IMR-90 (cell line): ENCODE data around the gene EXOC2. TPM values are rescaled to one million over a fixed set of nuclear protein-coding genes. Genes with fewer than 3 reads are reported as not detected.

Source experiments
- ATAC-seq: fragments of 200-7000 bp; cut with Tn5 transposase; 2 replicates; pipeline ENCODE4 v1.9.1; 2020; ENCODE audit warnings: low read depth, mild to moderate bottlenecking, moderate library complexity
- BruUV-seq: library from RNA; stranded (reverse); fragments of 400-500 nt; replicated peaks from 2 replicates; lab custom pipeline; 2021; lab: Mats Ljungman, UMichigan
- CTCF ChIA-PET: fragments of 300-600 bp; formaldehyde crosslinking; extraction: SDS; loops from one replicate; lab custom pipeline; 2021; ENCODE audit warnings: antibody characterized with exemption; lab: Yijun Ruan, JAX
- POLR2A ChIA-PET: fragments of 300-600 bp; sonication (Branson Sonifier 250); formaldehyde crosslinking; loops from one replicate; lab custom pipeline; 2022; ENCODE audit warnings: antibody characterized with exemption; ENCODE audit not compliant: unreplicated experiment; lab: Charles Lee
- DNase-seq: peaks from one replicate; pipeline ENCODE4 v3.0.0; 2013
- H2AFZ ChIP-seq: replicated peaks from 2 replicates; pipeline ENCODE3; 2013; ENCODE audit warnings: low read length, mild to moderate bottlenecking; ENCODE audit not compliant: poor library complexity
- H2AK5ac ChIP-seq: 2 replicates; pipeline ENCODE4 v1.6.1; 2013; ENCODE audit warnings: low read depth, low read length, inconsistent platforms
- H2AK9ac ChIP-seq: replicated peaks from 2 replicates; pipeline ENCODE3; 2013; ENCODE audit warnings: mild to moderate bottlenecking, low read depth, low read length, moderate library complexity; ENCODE audit not compliant: poor library complexity
- H2BK120ac ChIP-seq: 2 replicates; pipeline ENCODE4 v1.6.1; 2013; ENCODE audit warnings: low read depth, low read length, inconsistent platforms
- H2BK15ac ChIP-seq: 3 replicates; pipeline ENCODE4 v1.6.1; 2013; ENCODE audit warnings: low read depth, low read length, inconsistent platforms
- H2BK20ac ChIP-seq: 2 replicates; pipeline ENCODE4 v1.6.1; 2013; ENCODE audit warnings: low read depth, mild to moderate bottlenecking, inconsistent platforms, low read length, moderate library complexity
- H2BK5ac ChIP-seq: 2 replicates; pipeline ENCODE4 v1.6.1; 2013; ENCODE audit warnings: mild to moderate bottlenecking, low read depth, low read length, inconsistent platforms; ENCODE audit not compliant: poor library complexity, severe bottlenecking
- H3K14ac ChIP-seq: replicated peaks from 2 replicates; pipeline ENCODE4 v1.6.1; 2013; ENCODE audit warnings: low read depth, low read length, inconsistent platforms
- H3K18ac ChIP-seq: 2 replicates; pipeline ENCODE4 v1.6.1; 2013; ENCODE audit warnings: low read depth, low read length, control low read depth
- H3K23ac ChIP-seq: 2 replicates; pipeline ENCODE4 v1.6.1; 2013; ENCODE audit warnings: low read depth, low read length, inconsistent platforms
- H3K27ac ChIP-seq: 2 replicates; pipeline ENCODE4 v1.5.1; 2013; ENCODE audit warnings: mild to moderate bottlenecking, control low read depth, low read length; ENCODE audit not compliant: insufficient read depth
- H3K27me3 ChIP-seq: 2 replicates; pipeline ENCODE4 v1.6.1; 2013; ENCODE audit warnings: low read length; ENCODE audit not compliant: control insufficient read depth, insufficient read depth
- H3K36me3 ChIP-seq: 2 replicates; pipeline ENCODE4 v1.6.1; 2013; ENCODE audit warnings: low read length, mixed read lengths; ENCODE audit not compliant: control insufficient read depth, insufficient read depth
- H3K4ac ChIP-seq: 2 replicates; pipeline ENCODE4 v1.6.1; 2013; ENCODE audit warnings: low read depth, low read length, inconsistent platforms
- H3K4me1 ChIP-seq: 2 replicates; pipeline ENCODE4 v1.6.1; 2013; ENCODE audit warnings: low read length, mixed read lengths; ENCODE audit not compliant: control insufficient read depth, insufficient read depth
- H3K4me2 ChIP-seq: 2 replicates; pipeline ENCODE4 v1.6.1; 2013; ENCODE audit warnings: low read depth, mild to moderate bottlenecking, control low read depth, low read length, moderate library complexity
- H3K4me3 ChIP-seq: 2 replicates; pipeline ENCODE4 v1.5.1; 2013; ENCODE audit warnings: low read depth, mild to moderate bottlenecking, control low read depth, low read length, moderate library complexity; ENCODE audit not compliant: insufficient read depth
- H3K56ac ChIP-seq: 2 replicates; pipeline ENCODE4 v1.6.1; 2013; ENCODE audit warnings: low read length, inconsistent platforms; ENCODE audit not compliant: insufficient read depth; ENCODE audit errors: extremely low read depth
- H3K79me1 ChIP-seq, 2 experiments: 2 replicates each; pipeline ENCODE4 v1.6.1; 2013; ENCODE audit warnings: low read length in 2 of 2, inconsistent platforms in 1 of 2, low read depth in 1 of 2
- H3K9ac ChIP-seq: 2 replicates; pipeline ENCODE4 v1.6.1; 2013; ENCODE audit warnings: low read depth, low read length, control low read depth
- H3K9me1 ChIP-seq: 2 replicates; pipeline ENCODE4 v1.6.1; 2013; ENCODE audit warnings: low read length, inconsistent platforms; ENCODE audit not compliant: insufficient read depth
- H3K9me3 ChIP-seq: 2 replicates; pipeline ENCODE4 v1.6.1; 2013; ENCODE audit warnings: low read length; ENCODE audit not compliant: control insufficient read depth, insufficient read depth
- H4K20me1 ChIP-seq: 2 replicates; pipeline ENCODE4 v1.6.1; 2013; ENCODE audit warnings: low read length, inconsistent platforms; ENCODE audit not compliant: insufficient read depth
- H4K5ac ChIP-seq: 2 replicates; pipeline ENCODE4 v1.6.1; 2013; ENCODE audit warnings: mild to moderate bottlenecking, low read depth, low read length, control low read depth
- H4K8ac ChIP-seq, 2 experiments: 2 replicates each; pipeline ENCODE4 v1.6.1; 2013; ENCODE audit warnings: low read depth in 2 of 2, low read length in 2 of 2, control low read depth in 1 of 2, inconsistent platforms in 1 of 2
- H4K91ac ChIP-seq: 2 replicates; pipeline ENCODE4 v1.6.1; 2013; ENCODE audit warnings: low read depth, low read length, inconsistent platforms; ENCODE audit not compliant: insufficient read depth
- CHD1 ChIP-seq: IDR thresholded peaks from 2 replicates; pipeline ENCODE4 v1.6.1; 2012; ENCODE audit warnings: low read depth, low read length, improper control_type of control experiment
- CTCF ChIP-seq: conservative IDR thresholded peaks from 2 replicates; pipeline ENCODE4 v1.5.1; 2012; ENCODE audit warnings: mild to moderate bottlenecking, low read depth, low read length, improper control_type of control experiment
- ELK1 ChIP-seq: fragments of 150-350 bp; IDR thresholded peaks from 2 replicates; pipeline ENCODE4 v1.6.1; 2016; ENCODE audit warnings: low read depth, mild to moderate bottlenecking, low read length, moderate library complexity, borderline replicate concordance
- MAFK ChIP-seq: IDR thresholded peaks from 2 replicates; pipeline ENCODE4 v1.6.1; 2012; ENCODE audit warnings: low read depth, low read length, improper control_type of control experiment
- MAZ ChIP-seq: IDR thresholded peaks from 2 replicates; pipeline ENCODE4 v1.6.1; 2012; ENCODE audit warnings: low read depth, mild to moderate bottlenecking, low read length, improper control_type of control experiment, moderate library complexity, borderline replicate concordance
- MXI1 ChIP-seq: IDR thresholded peaks from 2 replicates; pipeline ENCODE4 v1.6.1; 2012; ENCODE audit warnings: low read depth, mild to moderate bottlenecking, low read length, moderate library complexity, borderline replicate concordance
- RAD21 ChIP-seq: IDR thresholded peaks from 2 replicates; pipeline ENCODE4 v1.6.1; 2012; ENCODE audit warnings: low read length, improper control_type of control experiment
- WGBS, 2 experiments: methylation state at CpG; one replicate each; pipeline versions ENCODE4 v1.1.5 to v1.1.7; 2013; ENCODE audit warnings: missing lambda C conversion rate in 2 of 2; ENCODE audit not compliant: insufficient read length in 1 of 2; ENCODE audit errors: extremely low coverage in 2 of 2; 5-methylcytosine and 5-hydroxymethylcytosine counted together
- dilution Hi-C: fragments of 300-500 bp; cut with HindIII; formaldehyde crosslinking; loops from one replicate; pipeline ENCODE4 v1.14.3; 2018; ENCODE audit warnings: low sequenced_read_pairs; ENCODE audit not compliant: unreplicated experiment
- in situ Hi-C: fragments of 300-500 bp; cut with MboI; formaldehyde crosslinking; loops from 3 replicates; pipeline ENCODE4 v1.14.3; 2019; ENCODE audit warnings: low sequenced_read_pairs, inconsistent platforms, mixed read lengths
- intact Hi-C: fragments of 100-400 bp; cut with micrococcal nuclease; formaldehyde crosslinking; loops from 2 replicates; pipeline ENCODE4 v1.10.0; 2022
- polyA plus RNA-seq, 3 experiments: library from polyadenylated mRNA; depleted of rRNA; stranded (reverse); fragments of >200 nt; gene quantifications; 2 replicates each; pipeline ENCODE4 v1.2.3, GENCODE V29; 2012; ENCODE audit warnings: low replicate concordance in 1 of 3
- total RNA-seq: library from RNA; depleted of rRNA; stranded (reverse); fragments of >200 nt; gene quantifications from 2 replicates; pipeline ENCODE4 v1.2.3, GENCODE V29; 2012

The EXOC2 gene
- total and polyA plus RNA-seq, 2 of the 4 experiments (the other 2 are of a cell fraction): 13.1 to 37.3 TPM

GRCh38 chr6:455835-456234, 237.1 kb downstream of the EXOC2 start:
- Histone ChIP-seq H3K4me3 (no peak overlapping the region), H2AK9ac (no peak overlapping the region), H3K23ac (no peak overlapping the region), H2BK15ac (no peak overlapping the region), H3K36me3 (no peaks in the 10 kb centered on the region), H3K9me3 (peaks cover 2% of the 10 kb centered on the region; the same call in 1 of the 2 replicates), H4K91ac (no peak overlapping the region), H3K18ac (no peak overlapping the region), H3K9ac (no peak overlapping the region), H2BK20ac (no peak overlapping the region), H2BK120ac (no peak overlapping the region), H3K4ac (no peak overlapping the region), H3K27ac (no peak overlapping the region), H3K14ac (no peak overlapping the region), H3K79me1 (no peaks in the 10 kb centered on the region), H3K9me1 (no peaks in the 10 kb centered on the region), H3K27me3 (peaks cover 6% of the 10 kb centered on the region), H3K4me2 (no peak overlapping the region), H4K20me1 (no peaks in the 10 kb centered on the region), H4K8ac (no peak overlapping the region), H2AFZ (no peak overlapping the region), H3K56ac (no peak overlapping the region), H2BK5ac (no peak overlapping the region), H3K4me1 (no peaks in the 10 kb centered on the region), H4K5ac (no peak overlapping the region), H2AK5ac (no peak overlapping the region)
- ChIA-PET POLR2A (no interaction called here), CTCF (no interaction called here)
- intact Hi-C loops: no loop called here
- no CpG with 5 or more reads among the region's 8 CpGs for WGBS, 2 experiments
- no TSS peak for BruUV-seq
- ATAC-seq (no peak), DNase-seq (no peak)
- dilution Hi-C loops: no loop called here
- in situ Hi-C loops: no loop called here
- TF ChIP-seq MAZ: no peak
- TF ChIP-seq RAD21: no peak
- no peak for TF ChIP-seq MXI1
- no peak for TF ChIP-seq CHD1
- no peak for TF ChIP-seq ELK1
- no peak for TF ChIP-seq MAFK
- no peak for TF ChIP-seq CTCF
